GM19025 (cell line): ENCODE data around the gene NTN5.
A peak's percentile ranks its signal among the peaks of the same experiment; 100 is the strongest.
"Not testable (repeated sequence)": the region's sequence is repeated elsewhere in the genome, so short reads cannot be mapped to it uniquely, and the experiment has no call there.

ENCODE experiments used
- ATAC-seq: cut with Tn5 transposase; IDR thresholded peaks from one replicate; pipeline ENCODE4 v1.9.1; 2021; ENCODE audit warnings: mild to moderate bottlenecking, low read depth, moderate library complexity; ENCODE audit not compliant: unreplicated experiment

NTN5 gene

DNA sequence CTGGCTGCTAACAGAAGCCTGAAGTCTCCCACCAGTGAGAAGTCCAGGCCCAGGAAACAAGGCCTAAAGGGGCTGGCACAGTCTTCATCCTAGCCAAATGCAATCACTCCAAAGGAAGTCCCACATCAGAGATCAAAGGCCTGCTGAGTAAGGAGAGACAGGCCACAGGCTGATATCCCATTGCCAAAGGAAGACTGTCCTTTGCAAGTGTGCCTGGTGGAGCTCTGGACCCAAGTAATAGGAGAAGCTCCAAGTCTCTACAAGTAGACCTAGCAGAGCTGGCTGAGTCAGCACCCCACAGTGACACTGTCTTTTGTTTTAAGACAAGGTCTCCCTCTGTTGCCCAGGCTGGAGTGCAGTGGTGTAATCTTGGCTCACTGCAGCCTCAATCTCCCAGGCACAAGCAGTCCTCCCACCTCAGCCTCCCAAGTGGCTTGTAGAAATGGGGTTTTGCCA is 40.1 kb downstream of the NTN5 start:
- ATAC-seq: no peak

DNA sequence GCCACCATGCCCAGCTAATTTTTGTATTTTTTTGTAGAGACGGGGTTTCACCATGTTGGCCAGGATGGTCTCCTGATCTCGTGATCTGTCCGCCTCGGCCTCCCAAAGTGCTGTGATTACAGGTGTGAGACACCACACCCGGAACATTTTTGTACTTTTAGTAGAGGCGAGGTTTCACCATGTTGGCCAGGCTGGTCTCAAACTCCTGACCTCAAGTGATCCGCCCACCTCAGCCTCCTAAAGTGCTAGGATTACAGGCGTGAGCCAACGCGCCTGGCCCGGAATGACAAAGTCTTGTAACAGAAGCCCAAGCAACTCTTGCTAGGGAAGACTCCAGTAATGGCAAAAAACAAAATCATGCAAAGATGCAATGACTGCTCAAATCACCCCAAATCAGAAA is 40.5 kb downstream of the NTN5 start:
- not testable (repeated sequence) for ATAC-seq

DNA sequence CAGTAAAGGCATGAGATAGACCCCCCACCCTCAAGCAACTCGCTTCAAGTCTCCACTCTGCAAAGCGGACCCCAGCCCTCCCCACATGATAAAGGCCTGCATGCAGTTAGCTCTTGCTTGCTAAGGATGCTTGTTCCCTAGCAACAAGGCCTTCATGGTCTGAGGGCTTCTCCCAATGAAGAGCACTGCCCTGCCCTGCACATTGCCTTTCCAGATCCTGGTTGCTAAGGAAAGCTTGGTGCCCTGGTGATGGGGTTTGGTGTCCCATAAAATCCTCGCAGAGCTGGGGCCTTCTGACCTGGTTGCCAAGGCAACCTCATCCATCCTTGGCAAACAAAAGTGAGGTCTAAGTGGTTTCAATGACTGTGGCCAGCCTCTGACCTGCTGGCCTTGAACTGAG is 41.6 kb downstream of the NTN5 start:
- ATAC-seq: no peak

DNA sequence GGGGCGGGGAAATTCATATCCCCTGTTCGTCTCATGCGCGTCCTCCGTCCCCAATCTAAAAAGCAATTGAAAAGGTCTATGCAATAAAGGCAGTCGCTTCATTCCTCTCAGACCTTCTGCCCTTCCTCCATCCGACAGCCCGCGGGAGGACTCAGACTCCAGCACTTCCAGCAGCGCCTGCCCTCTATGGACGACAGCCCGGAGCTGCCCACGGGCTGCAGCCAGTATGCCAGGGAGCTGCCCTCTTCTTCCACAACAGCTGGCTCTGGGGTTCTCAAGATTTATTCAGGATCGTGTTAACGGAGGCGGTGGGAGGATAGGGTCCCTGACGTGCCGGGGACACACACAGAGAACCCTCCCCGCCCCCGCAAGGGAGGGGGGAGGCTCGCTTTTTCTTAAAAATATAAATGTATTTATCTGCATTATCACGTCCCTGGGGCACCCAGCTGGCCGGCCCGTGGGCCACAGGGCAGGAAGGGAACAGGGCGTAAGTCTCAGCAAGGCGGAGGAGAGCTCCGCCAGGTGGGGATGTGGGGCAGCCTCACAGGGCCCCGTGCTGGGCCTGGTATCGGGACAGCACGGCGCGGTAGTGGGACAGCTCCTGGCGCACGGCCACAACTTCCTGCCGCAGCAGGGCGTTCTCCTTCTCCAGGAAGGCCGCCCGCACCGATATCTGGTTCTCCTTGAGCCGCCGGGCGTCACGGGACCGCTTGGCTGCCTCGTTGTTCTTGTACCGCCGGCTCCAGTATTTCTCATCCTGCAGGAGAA is 42.3 kb downstream of the NTN5 start:
- no peak for ATAC-seq

DNA sequence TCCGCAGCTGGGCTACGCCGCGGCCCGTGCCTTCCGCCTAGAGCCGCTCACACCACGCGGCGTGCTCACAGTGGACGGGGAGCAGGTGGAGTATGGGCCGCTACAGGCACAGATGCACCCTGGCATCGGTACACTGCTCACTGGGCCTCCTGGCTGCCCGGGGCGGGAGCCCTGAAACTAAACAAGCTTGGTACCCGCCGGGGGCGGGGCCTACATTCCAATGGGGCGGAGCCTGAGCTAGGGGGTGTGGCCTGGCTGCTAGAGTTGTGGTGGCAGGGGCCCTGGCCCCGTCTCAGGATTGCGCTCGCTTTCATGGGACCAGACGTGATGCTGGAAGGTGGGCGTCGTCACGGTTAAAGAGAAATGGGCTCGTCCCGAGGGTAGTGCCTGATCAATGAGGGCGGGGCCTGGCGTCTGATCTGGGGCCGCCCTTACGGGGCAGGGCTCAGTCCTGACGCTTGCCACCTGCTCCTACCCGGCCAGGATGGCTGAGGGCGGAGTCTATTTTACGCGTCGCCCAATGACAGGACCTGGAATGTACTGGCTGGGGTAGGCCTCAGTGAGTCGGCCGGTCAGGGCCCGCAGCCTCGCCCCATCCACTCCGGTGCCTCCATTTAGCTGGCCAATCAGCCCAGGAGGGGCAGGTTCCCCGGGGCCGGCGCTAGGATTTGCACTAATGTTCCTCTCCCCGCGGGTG is 43.1 kb downstream of the NTN5 start:
- no peak for ATAC-seq

GRCh38 chr19:48629297-48629598 is 43.6 kb downstream of the NTN5 start:
- ATAC-seq: no peak

DNA sequence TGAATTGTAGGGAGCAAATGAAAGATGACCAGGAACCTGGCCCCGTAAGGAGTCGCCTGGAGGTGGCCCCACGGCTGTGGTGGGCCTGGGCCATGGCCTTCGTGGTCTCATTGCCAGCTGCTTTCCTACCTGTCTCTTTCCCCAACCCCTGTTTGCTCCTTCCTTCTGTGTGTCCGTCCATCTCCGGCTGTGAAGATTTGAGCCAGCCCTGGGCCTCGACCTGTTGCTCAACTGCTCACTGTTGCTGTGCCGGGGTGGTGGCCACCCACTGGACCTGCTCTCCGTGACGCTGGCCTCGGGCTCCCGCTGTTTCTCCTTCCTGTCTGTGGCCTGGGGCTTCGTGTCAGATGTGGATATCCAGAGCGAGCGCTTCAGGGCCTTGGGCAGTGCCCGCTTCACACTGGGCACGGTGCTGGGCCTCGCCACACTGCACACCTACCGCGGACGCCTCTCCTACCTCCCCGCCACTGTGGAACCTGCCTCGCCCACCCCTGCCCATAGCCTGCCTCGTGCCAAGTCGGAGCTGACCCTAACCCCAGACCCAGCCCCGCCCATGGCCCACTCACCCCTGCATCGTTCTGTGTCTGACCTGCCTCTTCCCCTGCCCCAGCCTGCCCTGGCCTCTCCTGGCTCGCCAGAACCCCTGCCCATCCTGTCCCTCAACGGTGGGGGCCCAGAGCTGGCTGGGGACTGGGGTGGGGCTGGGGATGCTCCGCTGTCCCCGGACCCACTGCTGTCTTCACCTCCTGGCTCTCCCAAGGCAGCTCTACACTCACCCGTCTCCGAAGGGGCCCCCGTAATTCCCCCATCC is 44.1 kb downstream of the NTN5 start:
- no peak for ATAC-seq

DNA sequence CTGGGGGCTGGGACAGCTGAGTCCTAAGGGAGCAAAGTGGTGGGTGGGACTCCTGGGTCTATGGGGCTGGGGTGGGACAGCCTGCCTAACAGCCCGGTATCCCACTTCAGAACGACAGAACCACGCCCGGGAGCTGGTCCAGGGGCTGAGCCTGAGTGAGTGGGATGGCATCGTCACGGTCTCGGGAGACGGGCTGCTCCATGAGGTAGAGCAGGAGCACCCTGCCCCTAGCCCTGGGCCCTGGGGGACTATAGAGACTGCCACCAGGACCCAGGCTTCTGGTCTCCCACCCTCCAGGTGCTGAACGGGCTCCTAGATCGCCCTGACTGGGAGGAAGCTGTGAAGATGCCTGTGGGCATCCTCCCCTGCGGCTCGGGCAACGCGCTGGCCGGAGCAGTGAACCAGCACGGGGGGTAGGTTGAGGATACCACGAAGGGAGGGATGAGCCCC is 44.9 kb downstream of the NTN5 start:
- ATAC-seq: no peak

DNA sequence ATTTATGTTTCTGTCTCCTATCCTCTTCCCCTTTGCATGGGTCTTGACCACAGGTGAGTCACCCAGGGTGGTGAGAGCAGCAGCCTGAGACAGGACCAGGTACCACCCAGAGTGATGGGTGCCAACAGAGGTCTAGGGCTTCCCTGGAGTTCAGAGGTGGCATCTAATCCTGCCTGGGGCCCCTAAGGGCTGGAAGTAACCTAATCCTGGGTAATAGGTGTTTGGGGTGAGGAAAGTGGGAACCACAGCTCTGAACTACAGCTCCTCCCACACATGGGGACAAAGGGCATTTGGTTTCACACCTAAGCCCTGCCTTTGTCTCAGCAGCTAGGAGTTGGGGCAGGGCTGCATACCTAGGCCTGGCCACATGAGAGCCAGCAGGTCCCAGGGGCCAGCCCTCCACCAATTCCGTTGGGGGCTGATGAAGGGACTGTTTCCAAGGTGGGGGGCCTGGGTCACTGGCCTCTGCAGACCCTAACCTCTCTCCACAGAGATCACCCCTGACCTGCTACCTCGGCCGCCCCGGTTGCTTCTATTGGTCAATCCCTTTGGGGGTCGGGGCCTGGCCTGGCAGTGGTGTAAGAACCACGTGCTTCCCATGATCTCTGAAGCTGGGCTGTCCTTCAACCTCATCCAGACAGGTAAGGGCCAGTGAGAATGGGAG is 45.5 kb downstream of the NTN5 start:
- ATAC-seq: no peak

GRCh38 chr19:48625891-48626327 is 46.9 kb downstream of the NTN5 start:
- ATAC-seq: no peak

DNA sequence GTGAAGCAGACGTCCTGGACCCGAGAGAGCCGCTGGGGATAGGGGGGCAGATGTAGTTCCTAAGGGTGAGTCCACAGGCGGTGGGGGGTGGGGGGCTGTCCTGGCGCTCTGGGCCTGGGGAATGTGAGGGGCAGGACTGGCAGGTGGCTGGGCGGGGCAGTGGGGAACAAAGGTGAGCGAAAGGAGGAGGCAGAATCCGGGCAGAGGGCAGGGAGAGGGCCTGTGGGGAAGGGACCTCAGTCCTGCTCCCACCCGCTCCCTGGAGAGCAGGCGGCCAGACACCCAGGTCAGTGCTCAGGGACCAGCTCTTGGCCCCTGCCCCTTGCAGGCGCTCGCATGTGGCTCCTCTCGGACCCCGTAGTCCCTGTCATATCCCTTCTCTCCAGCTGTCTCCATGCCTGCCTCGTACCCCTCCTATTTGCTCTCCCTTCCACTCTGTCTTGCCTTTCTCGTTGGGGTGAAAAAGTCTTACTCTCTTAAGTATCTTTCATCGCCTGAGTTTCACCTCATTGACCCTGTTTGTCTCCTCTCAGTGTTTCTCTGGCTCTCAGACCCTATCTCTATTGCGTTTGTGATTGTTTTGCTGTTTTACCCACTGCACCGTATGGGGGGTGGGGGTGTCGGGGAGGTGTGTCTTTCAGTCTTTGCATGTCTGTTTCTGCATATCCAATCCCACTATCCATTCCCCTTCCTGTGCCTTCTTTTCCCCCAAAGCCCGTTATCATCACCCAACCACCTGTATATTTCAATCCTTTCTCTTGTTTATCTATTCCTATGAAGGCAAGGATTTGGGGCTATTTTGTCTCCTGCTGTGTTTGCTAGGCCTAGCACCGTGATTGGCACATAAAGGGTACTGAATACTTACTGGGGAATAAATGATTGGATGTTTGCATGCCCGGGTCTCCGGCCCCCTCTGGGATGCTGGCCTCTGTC is 47.8 kb downstream of the NTN5 start:
- no peak for ATAC-seq

DNA sequence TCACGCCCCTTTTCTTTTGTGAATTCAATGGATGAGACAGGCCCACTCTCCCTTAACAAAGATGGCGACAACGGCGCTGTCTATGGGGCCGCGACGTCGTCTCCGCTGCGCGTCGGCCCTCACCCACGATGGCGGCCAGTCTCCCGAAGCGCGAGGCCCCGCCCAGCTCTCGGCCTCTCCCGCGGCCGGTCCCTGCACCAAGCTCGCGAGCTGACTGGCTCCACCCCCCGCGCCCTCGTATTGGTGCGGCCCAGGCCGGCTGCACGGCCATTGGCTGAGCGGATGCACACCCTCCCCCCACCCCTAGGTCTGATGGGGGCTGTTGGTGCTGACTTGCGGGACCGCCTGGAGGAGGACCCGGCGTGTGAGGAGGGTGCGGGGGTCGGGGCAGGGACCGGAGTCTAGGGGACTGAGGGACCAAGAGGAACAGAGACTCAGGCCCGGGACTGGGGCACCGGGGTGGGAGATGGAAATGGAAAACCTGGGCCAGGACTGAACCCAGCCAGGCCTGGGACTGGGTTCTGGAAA is 48.7 kb downstream of the NTN5 start:
- ATAC-seq: peak; percentile 49

GRCh38 chr19:48623556-48624066 is 49.2 kb downstream of the NTN5 start:
- no peak for ATAC-seq

DNA sequence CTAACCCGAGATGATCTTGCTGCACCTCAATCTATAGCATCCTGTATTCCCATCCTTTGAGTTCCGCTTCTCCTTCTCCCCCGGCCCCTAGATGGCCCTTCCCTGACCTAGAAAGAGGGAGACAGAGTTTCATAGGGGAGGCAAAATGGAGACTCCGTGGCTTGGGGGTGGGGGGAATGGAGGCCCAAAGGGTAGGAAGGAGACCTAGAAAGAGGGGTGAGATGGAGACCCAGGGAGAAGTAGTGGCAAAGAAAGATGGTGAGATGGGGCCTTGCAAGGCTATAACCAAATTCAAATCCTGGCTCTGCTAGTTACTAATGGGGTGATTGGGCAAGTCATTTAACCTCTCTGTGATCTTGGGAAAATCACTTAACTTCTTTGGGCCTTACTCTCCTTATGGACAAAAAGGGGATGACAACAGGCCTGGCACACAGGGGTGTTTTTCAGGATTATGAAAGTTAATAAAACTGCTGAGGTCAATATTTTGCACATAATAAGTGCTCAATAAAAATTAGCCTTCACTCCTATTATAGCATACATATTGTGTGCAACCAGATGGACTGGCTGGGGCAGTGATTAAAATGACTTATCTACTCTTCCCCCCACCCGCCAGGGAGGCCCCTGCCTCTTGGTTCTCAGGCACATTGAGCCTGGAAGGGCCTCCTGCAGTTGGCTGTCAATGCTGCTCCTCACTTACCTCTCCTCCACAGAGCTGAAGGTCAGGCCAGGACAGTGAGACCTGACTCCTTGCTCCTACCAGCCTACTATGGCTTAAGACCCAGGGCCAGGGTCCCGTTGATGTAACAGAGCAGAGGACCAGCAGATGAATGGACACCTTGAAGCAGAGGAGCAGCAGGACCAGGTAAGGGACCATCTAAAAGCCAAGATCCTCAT is 52.9 kb downstream of the NTN5 start:
- ATAC-seq: no peak

DNA sequence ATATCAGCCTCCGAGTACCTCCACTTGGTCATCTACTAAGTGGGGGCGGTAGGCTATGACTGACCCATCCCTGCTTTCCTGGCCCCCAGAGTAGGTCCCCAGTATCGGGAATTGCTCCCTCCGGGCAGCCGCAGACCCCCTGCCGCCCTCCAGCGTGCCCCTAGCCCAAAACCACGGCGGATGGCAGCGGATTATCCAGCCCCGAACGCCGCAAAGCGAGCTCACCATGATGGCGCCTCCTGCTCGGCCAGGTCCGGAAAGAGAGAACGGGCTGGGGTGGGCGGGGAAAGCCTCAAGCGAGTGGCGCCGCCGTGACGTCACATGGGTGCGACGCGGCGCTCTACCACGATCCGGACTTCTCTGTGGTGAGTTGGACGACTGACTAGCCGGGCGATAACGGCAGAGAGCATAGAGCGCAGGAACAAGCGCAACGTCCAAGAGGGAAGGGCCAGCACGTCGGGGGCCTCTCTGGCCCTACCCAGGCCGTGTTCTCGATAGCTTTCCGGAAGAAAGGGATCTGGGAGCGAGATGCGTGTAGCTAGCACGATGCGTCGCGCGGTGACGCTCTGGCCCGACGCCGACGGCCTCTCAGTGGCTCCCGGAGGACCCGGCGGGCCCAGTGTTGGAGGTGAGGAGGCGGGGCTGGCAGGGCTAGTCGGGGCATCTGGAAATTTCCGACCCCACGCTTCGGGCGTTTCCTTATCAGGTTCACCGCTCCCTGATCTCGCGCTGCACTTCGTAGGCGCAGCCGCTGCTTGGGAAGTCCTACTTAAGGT is 53.7 kb downstream of the NTN5 start, which contains the start of the genes RPL18 and SPHK2:
TSS of gene RPL18 (minus strand) at position 263 of the 776 bp plus-strand sequence. CDS start at position 228, 35 bp downstream.
TSS of gene SPHK2 (plus strand) at position 591 of the 776 bp plus-strand sequence. CDS start 1,009 bp downstream, outside the sequence.
- ATAC-seq: peak; percentile 79

DNA sequence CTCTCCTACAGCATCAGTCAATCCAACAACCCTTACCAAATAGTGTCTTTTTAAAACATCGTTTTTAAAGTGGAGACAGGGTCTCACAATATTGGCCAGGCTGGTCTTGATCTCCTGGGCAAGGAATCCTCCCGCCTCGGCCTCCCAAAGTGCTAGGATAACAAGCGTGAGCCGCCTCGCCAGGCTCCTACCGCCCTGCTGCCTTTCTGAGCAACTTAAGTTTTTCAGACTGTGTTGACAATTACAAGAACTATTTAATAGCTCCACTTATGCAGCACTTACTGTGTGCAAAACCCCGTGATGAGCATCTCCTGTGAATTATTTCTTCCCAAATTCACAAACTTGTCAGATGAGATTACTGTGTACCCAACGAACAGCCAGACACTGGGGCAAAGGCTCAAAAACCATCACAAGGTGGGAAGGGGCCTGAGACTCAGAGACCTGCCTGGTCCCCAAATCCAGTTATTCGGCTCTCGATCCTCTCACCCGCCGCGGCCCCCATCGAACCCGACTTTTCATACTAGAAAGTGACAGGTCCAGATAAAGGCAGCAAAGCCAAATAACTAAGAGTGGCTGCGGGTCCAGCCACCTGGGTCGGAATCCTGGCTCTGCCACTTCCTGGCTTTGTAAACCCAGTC is 54.4 kb downstream of the NTN5 start:
- ATAC-seq: no peak
